Limb (tissue), 2 donors: Measurements from ENCODE around the gene AFF2.
A peak's percentile ranks its signal among the peaks of the same experiment; 100 is the strongest.
"Not testable (repeated sequence)": the region's sequence is repeated elsewhere in the genome, so short reads cannot be mapped to it uniquely, and the experiment has no call there.

Experiments used
- DNase-seq, 2 donors: peaks; one replicate each; pipeline ENCODE4 v3.0.0-alpha.2; 2016; ENCODE audit errors: extremely low spot score in 2 of 2

Gene AFF2

GRCh38 chrX:148825696-148826095, 325.3 kb downstream of the AFF2 start:
- DNase-seq = no peak

GRCh38 chrX:148836741-148837140, 336.3 kb downstream of the AFF2 start:
- DNase-seq = no peak

- no peak for DNase-seq
Observed at GRCh38 chrX:148850631-148851030, 350.2 kb downstream of the AFF2 start.

GRCh38 chrX:148854306-148854705, 353.9 kb downstream of the AFF2 start:
- peak in 1 of 2 donors; percentile 13 for DNase-seq

- DNase-seq = no peak
Observed at GRCh38 chrX:148856505-148856904, 356.1 kb downstream of the AFF2 start.

- no peak for DNase-seq
Observed at GRCh38 chrX:148865277-148866210, 365.1 kb downstream of the AFF2 start.

GRCh38 chrX:148867596-148867995, 367.2 kb downstream of the AFF2 start:
- no peak for DNase-seq

GRCh38 chrX:148871422-148872160, 371.2 kb downstream of the AFF2 start:
- DNase-seq = peak in 1 of 2 donors; percentile 5

GRCh38 chrX:148872161-148872535, 371.7 kb downstream of the AFF2 start:
- no peak for DNase-seq

GRCh38 chrX:148872881-148873280, 372.5 kb downstream of the AFF2 start:
- no peak for DNase-seq

GRCh38 chrX:148874636-148875246, 374.3 kb downstream of the AFF2 start:
- no peak for DNase-seq

- DNase-seq = no peak
Observed at GRCh38 chrX:148878371-148878770, 378.0 kb downstream of the AFF2 start.

GRCh38 chrX:148885203-148885602, 384.8 kb downstream of the AFF2 start:
- DNase-seq = no peak

- DNase-seq = no peak
Observed at GRCh38 chrX:148893395-148893794, 393.0 kb downstream of the AFF2 start.

GRCh38 chrX:148902581-148902980, 402.2 kb downstream of the AFF2 start:
- no peak for DNase-seq

GRCh38 chrX:148903176-148903575, 402.8 kb downstream of the AFF2 start:
- no peak for DNase-seq

GRCh38 chrX:148904421-148905111, 404.1 kb downstream of the AFF2 start:
- no peak for DNase-seq

GRCh38 chrX:148905400-148905799, 405.0 kb downstream of the AFF2 start:
- no peak for DNase-seq

GRCh38 chrX:148906628-148907027, 406.2 kb downstream of the AFF2 start:
- not testable (repeated sequence) for DNase-seq

- no peak for DNase-seq
Observed at GRCh38 chrX:148909758-148910157, 409.3 kb downstream of the AFF2 start.

GRCh38 chrX:148913971-148914370, 413.6 kb downstream of the AFF2 start:
- DNase-seq = no peak

GRCh38 chrX:148914783-148915182, 414.4 kb downstream of the AFF2 start:
- no peak for DNase-seq
